GM18867 (cell line): ENCODE data around the gene TMEM176B.

Experiments used
- ATAC-seq: cut with Tn5 transposase; IDR thresholded peaks from one replicate; pipeline ENCODE4 v1.9.1; 2021; ENCODE audit warnings: mild to moderate bottlenecking, moderate library complexity; ENCODE audit not compliant: unreplicated experiment

Gene TMEM176B

GRCh38 chr7:150799741-150800580 lies at the start of gene TMEM176B:
Gene TMEM176B (minus strand): TSS chr7:150800364. CDS start chr7:150796569, 3,795 bp downstream.
- no peak for ATAC-seq

DNA sequence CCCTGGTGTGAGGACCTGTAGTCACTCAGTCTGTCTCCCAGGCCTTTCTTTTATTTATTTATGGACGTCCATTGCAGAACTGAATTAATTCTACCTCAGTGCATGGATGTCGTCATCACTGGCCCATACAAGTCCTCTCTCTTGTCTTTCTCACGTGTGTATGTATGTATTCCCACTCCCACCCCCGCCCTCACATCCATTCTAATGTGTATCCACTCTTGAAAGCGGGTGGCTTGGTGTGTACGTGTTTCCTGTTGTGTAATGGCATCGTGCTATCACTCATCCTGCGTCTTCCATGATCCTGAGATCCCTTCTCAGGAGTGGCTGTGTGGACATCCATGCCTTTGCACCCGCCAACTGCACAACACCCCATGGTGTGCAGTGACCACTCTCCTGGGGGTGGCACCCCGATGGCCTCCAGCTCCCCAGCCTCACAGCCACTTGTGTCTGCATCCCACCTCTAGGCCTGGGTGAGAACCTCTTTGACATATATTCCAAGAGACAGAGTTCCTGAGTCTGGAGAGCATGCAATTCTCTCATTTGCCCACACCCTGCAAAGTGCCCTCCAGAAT lies 49.1 kb upstream of the TMEM176B start:
- no peak for ATAC-seq

DNA sequence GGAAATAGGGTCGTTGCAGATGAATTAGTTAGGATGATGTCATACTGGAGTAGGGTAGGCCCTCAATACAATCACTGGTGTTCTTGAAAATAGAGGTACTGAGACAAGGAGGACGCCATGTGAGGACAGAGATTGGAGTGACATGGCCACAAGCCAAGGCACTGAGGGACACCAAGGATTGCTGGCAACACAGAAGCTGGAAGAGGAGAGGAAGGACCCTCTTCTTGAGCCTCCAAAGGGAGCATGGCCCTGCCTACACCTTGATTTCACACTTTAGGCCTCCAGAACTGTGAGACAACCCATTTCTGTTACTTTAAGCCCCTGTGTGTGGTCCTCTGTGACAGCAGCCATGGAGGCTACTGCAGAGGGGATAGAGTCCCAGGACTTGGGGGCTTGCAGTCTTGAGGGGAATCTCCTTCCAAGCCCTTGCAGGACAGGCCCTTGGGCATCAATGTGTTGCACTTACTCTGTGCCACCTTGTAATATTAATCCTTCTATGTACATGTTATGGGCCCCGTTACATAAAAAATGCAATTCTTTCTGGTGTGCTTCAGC lies 48.5 kb upstream of the TMEM176B start:
- no peak for ATAC-seq

DNA sequence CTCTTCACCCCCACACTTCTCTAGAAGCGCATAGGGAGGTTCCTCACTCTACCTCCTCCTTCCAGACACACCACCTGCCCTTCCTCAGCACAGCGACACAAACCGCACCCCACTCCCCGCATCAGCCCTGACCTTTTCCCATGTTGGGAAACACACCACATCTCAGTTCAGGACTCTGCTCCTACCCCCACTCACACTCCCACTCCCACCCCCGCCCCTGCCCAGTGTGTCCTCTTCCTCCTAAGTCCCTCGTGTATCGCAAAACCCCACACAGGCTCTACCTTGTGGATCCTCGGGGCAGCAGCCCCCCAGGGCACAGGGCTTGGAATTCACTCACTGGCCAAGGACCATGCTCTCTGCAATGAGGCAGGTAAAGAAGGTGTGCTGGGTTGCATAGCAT lies 47.9 kb upstream of the TMEM176B start:
- ATAC-seq: no peak

DNA sequence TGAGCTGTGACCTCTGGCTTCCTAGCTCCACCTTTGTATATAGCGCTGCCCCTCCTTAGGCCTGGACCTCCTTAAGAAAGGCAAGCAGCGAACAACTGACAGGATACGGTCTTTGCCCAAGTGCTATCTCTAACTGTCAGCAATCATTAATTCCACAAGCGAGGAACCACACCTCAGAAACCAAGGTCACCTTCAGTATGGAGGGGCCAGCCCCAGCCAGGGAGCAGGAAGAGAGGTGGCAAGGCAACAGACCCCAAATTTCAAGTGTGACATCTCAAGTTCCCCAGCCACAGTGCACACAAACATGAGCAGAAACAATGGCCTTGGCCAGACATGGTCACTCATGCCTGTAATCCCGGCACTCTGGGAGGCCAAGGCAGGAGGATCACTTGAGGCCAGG lies 47.4 kb upstream of the TMEM176B start:
- no peak for ATAC-seq

DNA sequence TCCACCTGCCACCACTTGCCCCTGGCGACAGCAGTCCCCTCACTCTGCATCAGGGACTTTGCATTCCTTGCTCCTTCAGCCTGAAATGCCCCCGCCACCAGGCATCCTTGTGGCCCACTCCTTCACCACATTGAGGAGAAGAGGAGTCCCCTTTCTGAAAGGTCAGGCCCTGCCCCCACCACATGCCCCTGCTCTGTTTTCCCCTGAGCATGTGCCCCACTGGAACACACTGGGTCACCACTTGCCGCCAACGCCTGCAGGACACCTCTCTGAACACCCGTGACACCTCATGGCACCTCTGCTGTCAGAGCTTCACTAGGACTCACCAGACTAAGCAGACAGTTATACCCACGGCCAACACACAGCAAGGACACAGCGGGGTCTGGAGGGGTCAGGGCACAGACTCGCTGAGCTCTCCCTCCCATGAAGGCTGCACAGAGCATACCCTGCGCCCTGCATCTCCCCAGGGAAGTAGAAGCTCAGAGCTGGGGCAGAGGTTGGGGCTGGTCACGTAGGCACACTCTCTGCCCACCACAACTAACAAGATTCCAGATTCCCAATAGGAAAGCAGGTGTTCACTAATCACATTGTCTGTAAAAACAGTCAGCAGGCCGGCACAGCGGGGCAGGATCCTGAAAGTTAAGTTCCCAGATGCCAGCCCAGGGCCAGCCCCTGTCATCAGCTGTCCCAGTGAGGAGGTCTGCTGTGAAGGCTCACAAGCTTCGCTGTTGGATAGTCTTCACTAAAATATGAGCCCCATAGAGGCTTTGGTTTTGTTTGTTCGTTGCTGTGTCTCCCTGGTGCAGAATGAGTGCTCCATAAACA lies 46.3 kb upstream of the TMEM176B start:
- ATAC-seq: no peak

- ATAC-seq: no peak
Observed at GRCh38 chr7:150845421-150845861, 45.3 kb upstream of the TMEM176B start.

DNA sequence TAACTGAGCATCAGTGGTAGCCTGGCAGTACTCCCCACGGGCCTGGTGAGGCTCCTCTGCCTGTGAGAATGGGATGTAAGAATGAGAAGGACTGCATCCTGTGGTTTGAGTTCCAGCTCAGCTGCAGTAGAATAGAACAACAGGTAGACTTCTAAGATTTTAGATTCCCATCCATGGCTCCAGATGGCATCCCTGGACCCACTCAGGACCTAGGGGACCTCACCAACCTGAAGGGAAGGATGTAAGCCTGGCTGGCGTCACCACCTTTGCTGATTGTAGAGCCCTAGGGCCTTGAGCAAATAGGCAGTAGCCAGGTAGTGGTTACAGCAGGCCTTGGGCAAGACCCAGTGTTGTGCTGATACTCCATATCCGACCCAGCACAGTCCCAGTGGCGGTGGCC lies 42.6 kb upstream of the TMEM176B start:
- no peak for ATAC-seq

- no peak for ATAC-seq
Observed at GRCh38 chr7:150842018-150842417, 41.9 kb upstream of the TMEM176B start.

GRCh38 chr7:150838965-150839650 lies 38.9 kb upstream of the TMEM176B start:
- no peak for ATAC-seq

DNA sequence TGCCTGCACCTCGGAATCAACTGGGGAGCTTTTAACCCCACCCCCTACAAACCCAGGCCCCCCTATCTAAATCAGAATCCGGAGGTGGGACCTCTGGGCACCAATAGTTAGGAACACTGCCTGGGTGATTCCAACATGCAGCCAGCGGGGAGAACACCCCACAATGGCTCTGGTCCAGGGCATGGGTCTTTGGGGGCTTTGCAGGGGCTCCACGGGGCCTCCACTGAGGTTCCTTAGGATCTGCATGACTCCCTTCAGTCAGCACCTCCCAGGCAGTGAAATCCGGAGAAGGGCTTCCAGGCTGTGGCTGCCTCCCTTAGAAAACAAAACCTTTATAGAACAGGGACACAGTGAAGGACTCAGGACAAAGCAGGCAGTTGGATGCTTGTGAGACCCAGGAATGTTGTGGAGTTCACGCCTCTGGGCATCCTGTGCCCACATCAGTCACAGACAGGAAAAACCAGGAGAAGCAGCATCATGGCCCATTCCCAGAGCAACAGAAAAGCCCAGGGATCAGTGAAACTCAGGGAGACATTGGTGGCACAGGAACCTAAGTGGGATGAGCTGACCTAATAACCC lies 35.6 kb upstream of the TMEM176B start:
- ATAC-seq: no peak

- ATAC-seq: no peak
Observed at GRCh38 chr7:150835019-150835418, 34.9 kb upstream of the TMEM176B start.

DNA sequence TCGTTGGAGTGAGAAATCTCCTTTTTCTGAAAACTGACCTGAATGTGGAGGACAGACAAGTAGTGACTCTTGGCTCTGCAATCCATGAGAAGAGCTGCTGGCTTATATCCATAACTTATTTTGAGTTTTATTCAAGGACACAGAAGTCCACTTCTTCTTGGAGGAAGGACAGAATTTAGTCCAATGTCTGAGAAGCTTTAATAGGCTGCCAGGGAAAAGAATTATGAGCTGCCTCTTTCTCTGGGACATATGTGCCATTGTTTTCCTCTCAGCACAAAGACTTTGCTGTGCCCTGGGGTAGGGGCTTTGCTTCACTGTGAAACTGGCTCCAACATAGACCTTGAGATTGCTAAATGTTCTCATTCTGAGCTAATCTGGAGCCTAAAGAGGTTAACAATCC lies 31.7 kb upstream of the TMEM176B start:
- no peak for ATAC-seq

DNA sequence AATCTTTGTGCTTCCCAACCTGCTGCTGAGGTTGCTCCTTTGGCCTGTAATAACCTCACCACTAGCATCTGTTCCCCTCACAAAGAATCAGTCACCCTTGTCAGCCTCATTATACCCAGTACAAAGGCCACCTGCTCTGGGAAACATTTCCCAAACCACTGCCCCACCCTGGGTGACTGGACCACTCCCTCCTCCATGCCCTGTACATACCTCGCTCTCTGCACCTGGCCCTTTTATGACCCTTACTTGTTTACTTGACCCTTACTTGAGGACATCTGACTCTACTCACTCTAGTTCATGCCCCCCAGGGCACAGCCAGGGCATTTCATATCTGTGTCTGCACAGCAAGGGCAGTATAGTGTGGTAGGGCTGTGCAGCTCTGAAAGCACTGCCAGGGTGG lies 30.8 kb upstream of the TMEM176B start:
- no peak for ATAC-seq

GRCh38 chr7:150829426-150829825 lies 29.3 kb upstream of the TMEM176B start:
- ATAC-seq: no peak

DNA sequence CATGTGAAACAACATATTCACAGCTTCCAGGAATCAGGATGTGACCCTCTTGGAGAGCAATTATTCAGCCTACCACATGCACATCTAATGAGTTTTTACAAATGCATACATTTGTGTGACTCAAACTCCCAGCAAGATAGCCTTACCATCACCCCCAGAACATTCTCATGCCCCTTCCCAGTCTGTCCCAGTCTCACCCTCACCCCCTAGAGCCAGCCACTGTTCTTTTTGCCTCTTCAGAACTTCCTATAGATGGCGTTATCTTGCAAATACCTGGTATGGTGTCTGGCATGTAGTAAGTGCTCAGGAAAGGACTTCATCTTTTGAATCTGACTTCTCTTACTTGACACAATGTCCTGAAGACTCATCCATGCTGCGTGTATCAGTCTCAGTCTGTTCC lies 28.2 kb upstream of the TMEM176B start:
- no peak for ATAC-seq

DNA sequence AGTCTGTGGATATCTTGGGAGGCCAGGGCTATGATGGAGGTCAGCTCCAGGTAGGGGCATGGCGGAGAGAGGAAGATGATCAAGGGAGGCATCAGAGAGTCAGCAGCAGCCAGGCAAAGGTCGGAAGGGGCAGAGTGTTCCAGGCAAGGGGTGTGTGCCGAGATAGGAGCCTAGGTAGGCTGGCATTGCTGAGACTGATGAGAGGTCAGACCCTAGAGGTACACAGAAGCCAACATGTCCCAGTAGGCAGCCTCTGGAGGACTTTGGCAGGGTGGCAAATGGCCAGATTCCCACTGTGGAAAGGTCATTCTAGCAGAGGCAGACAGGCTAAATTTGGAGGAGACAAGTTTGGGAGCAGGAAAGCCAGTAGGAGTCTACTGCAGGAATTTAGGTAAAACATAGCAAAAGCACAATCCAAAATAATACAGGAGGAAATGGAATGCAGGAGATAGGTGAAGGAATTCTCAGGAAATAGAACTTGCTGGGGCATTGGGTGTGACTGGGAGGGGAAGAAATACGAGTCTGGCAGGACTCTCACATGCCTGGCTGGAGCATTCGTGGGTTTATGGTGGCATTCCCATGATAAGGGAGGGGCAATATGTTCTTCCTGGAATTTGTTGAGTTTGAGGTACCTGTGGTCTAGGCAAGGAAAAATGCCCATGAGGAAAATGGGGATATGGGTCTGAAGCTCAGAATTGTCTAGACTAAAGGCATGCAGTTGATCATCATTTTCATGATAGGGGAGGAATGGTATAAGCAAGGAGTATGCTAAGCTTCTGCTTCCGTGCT lies 26.1 kb upstream of the TMEM176B start:
- ATAC-seq: no peak

DNA sequence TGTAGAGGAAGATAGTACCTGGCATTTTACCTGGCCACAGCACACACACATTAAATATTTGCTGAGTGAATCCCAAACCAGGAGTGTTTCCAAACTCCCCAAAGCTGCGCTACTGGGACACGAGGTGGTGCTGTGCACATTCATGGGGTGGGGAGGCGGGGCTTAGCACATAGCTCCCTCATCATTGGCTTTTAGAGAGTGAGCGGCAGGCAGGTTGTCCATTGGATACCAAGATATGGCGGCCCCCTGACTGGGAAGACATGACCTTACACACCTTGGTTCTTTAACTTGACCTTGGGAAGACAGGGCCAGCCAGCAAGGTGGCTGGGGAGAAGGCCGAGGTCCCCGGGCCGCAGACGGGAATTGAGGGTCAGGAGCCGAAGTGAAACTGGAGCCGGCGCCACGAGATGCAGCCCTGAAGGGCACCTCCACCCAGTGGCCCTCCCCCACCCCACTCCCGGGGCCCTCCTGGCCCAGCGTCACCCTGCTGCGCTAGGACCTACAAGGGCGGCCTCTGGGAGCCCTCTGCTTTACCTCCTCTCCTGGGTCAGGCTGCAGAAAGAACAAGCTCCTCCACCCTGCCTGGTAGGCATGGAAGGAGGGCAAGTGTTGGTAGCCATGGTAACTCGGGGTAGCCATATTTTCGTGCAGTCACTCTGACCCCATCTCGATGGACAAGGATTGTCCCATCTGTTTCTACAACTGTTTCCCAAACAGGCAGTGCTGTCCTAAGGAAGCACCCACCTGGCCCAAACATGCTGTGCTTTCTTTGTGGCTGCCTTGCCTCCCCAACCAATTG lies 24.4 kb upstream of the TMEM176B start:
- no peak for ATAC-seq
